GM10266 (cell line): ENCODE measurements around the gene MED13L.

ENCODE experiments used
- DNase-seq: peaks from one replicate; pipeline ENCODE4 v3.0.0; 2012; ENCODE audit errors: extremely low spot score
- CTCF ChIP-seq: IDR thresholded peaks from 2 replicates; pipeline ENCODE4 v1.5.1; 2012; ENCODE audit warnings: mild to moderate bottlenecking, low read depth; ENCODE audit not compliant: control insufficient read depth, insufficient read depth; ENCODE audit errors: missing control alignments

Gene MED13L

GRCh38 chr12:116265351-116266147 lies 11.9 kb downstream of the MED13L start:
- no peak for TF ChIP-seq CTCF
- DNase-seq = no peak

- no peak for DNase-seq
- no peak for TF ChIP-seq CTCF
These were observed 12.9 kb downstream of the MED13L start for GRCh38 chr12:116264525-116265070.

- no peak for TF ChIP-seq CTCF
- DNase-seq = no peak
These were observed 13.6 kb downstream of the MED13L start for GRCh38 chr12:116263844-116264243.

- no peak for TF ChIP-seq CTCF
- no peak for DNase-seq
These were observed 14.1 kb downstream of the MED13L start for GRCh38 chr12:116263431-116263830.

- no peak for DNase-seq
- no peak for TF ChIP-seq CTCF
These were observed 14.8 kb downstream of the MED13L start for GRCh38 chr12:116262741-116263140.

GRCh38 chr12:116261525-116262100 lies 15.9 kb downstream of the MED13L start:
- TF ChIP-seq CTCF = no peak
- DNase-seq = no peak

GRCh38 chr12:116259800-116260577 lies 17.5 kb downstream of the MED13L start:
- no peak for TF ChIP-seq CTCF
- no peak for DNase-seq
